DMS153 treated with DMSO at 0.1 percent for 48 hours (cell line): ENCODE data around the gene SOX30.
"Not testable (repeated sequence)": the region's sequence is repeated elsewhere in the genome, so short reads cannot be mapped to it uniquely, and the experiment has no call there.

Source experiments
- DNase-seq: peaks from one replicate; lab custom pipeline; 2025; ENCODE audit not compliant: unreplicated experiment; lab: John Stamatoyannopoulos, UW

Gene SOX30

DNA sequence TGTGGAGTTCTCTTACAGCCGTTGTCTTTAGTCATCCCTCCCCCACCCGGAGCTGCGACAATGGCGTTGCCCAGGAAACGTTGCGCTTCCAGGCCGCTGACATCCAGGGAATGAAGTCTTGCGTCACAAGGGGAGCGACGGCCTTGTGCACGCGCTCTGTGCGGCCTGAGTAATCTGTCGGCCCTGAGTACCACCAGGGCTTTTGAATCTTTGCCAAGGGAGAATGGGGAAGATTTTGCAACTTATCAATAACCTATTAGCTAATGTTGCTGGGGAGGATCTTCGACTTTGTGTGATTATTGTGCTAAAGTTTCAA, at the start of gene SOX30:
Gene SOX30, minus strand, starts transcription at position 62 of the 316 bp plus-strand sequence. CDS start 360 bp downstream, outside the sequence.
- no peak for DNase-seq

DNA sequence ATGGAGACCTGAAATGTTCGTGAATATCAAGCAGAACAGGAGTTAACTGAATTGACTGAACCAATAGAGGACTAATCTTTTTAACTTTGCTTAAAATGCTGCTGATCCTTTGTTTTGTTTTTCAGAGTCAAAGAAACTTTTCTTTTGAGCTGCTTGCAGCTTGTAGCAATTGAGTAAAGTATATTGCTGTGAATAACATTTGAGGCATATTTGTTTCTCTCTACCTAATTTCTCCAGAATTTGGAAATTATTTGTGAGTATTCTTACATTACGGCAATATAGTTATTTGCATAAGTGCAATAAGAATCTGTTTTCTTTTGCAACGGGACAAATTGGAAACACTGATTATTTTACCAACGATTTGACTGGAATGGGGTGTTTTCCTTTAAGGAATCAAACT, 46.4 kb upstream of the SOX30 start:
- not testable (repeated sequence) for DNase-seq

DNA sequence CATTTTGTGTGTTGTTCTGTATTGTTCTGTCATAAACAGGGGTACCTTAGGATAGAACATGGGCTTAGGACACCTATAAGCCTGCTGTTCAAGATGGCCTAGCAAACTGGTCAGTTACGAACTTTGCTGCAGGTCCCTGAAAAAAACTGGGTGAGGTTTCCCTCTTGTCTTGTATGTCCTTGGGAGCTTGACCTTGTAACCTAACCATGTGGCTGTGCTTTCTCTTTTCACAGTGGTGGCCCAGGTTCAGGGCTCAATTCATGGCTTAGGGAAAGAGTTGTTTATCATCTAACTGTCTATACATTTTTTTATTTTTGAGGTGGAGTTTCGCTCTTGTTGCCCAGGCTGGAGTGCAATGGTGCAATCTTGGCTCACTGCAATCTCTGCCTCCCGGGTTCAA, 43.9 kb upstream of the SOX30 start:
- not testable (repeated sequence) for DNase-seq

DNA sequence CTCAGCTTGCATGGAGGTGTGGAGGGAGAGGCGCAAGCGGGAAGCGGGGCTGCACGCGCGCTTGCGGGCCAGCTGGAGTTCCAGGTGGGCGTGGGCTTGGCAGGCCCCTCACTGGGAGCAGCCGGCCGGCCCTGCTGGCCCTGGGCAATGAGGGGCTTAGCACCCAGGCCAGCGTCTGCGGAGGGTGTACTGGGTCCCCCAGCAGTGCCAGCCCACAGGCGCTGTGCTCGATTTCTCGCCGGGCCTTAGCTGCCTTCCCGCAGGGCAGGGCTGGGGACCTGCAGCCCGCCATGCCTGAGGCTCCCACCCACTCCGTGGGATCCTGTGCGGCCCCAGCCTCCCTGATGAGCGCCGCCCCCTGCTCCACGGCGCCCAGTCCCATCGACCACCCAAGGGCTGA, 41.6 kb upstream of the SOX30 start:
- not testable (repeated sequence) for DNase-seq

DNA sequence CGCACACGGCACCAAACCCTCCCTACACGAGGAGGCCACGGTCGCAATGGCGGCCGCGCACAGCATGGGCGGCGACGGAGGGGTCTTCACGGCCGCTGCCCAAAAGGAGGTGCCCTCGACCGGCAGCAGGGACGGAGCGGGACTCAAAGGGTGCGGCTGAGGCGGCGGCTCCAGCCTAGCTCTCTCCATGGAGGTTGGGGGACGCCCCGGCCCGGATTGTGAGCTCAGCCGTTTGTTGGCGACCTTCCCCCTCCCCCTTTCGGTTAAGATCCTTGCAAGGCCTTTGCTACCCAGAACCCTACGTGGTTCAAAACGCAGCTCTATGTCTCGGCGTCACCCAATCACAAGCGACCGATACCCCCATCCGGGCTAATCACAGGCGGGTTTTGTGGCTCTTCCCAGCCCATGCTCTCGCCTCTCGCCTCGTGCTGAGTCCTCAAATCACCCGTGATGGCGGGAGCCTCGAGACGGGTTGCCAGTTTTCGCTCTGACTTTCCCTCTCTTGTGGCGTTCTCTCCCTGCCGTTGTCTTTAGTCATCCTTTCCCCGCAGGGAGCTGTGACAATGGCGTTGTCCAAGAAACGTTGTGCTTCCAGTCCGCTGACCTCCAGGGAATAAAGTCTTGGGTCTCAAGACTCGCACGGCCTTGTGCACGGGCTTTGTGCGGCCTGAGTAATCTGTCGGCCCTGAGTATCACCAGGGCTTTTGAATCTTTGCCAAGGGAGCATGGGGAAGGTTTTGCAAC, 38.6 kb upstream of the SOX30 start:
- no peak for DNase-seq

DNA sequence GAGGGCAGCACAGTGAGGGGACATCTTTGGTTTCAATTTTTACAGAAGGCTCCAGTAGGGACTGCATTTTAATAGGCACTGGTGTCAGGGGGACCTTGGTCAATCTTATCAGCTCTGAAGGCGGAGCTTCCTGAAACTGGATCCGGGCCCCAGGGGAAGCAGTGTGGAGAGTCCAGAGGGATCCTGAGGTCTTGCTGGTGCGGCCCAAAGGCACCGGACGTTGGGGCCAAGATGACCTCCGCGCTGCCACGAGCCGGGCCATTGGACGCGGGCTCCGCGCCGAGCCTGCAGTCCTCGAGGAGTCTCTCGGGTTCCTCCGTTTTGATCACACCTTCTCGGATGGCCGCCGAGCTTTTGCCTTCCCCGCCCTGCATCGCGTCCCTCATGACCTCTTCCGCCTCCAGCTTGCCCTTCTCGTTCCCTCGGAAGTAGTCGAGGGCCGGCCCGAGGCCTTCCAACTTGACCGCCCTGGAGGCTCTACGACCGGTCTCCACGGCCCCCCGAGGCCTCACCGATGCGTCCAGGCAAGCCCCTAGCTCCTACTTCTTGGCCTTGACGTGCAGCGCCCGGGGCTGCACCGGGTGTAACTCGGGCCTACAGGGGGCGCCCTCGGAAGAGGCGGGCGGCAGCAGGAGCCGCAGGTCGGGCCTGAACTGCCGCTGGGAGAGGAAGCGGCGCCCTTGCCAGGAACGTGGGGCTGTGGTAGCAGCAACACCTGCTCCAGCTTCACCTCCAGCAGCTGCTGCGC, 37.9 kb upstream of the SOX30 start:
- DNase-seq: no peak

DNA sequence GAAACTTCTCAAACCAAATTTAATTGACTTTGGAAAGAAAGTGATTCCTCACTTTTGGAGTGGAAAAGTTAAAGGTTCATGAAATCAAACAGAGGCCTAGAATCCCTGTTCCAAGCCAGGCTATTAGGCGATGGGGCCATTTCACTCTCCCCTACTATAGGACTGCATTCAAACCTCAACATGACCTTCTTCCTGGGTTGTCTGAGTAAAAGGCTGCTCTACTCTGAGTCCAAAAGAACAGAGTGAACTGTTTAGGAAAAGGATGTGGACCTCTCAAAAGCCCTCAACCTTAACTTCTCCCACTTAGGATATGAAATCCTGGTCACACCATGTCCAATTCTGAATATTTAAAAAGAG, 34.9 kb upstream of the SOX30 start:
- DNase-seq: no peak

DNA sequence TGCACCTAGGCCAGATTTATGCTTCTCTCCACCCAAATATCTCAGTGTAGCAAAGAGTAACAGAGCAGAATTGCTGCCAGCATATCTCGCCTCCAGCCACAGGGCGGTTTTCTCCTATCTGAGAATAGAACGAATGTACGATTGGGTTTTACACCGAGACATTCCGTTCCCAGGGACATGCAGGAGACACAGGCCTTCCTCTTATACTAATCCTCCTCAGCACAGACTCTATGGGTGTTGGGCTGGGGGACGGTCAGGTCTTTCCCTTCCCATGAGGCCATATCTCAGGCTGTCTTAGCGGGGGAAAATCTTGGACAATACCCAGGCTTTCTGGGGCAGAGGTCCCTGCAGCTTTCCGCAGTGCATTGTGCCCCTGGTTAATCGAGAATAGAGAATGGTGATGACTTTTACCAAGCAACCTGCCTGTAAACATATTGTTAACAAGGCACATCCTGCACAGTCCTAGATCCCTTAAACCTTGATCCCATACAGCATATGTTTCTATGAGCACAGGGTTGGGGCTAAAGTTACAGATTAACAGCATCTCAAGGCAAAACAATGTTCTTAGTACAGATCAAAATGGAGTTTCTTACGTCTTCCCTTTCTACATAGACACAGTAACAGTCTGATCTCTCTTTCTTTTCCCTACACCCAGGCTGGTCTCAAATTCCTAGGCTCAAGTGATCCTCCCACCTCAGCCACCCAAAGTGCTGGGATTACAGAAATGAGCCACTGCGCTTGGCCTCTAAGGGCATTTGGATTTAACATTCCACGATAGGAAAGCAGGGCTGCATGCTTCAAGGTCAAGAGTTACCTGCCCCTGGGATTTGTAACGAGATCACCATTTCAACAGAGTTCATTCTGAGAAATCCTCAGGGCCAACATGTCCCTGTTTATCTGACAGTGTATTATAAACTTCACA, 34.3 kb upstream of the SOX30 start:
- DNase-seq: not testable (repeated sequence)

DNA sequence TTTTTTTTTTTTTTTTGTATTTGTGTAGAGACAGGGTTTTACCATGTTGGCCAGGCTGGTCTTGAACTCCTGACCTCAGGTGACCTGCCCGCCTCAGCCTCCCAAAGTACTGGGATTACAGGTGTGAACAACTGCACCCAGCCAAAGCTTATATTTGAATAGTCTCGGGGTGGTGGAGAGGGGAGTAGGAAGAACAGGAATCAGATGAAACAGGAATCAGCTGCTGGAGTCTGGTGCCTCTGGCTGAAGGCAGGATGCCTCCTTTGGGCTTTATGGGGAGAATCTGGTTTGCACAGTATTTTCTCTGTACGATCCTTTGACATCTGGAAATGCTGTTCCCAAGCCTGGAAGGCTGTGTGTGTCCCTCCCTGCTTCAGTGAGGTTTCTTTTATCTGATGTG, 30.0 kb upstream of the SOX30 start:
- no peak for DNase-seq

DNA sequence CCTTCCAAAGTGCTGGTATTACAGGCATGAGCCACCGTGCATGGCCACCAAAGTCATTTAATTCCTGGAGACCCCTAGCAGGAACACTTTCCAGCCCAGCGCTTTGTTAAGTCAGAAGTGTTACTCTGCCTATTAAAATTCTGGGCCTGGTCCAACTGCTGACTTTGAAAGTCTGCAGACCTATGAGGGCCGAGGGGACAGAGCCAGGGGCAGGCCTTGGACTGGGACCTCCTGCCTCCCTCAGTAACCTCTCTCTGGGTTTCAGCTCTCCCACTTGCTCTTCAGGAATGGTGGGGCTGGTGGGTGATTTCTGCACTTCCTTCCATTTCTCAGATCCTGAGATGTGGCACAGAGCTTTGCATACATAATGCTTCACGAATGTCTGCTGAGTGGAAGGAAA, 28.8 kb upstream of the SOX30 start:
- no peak for DNase-seq

DNA sequence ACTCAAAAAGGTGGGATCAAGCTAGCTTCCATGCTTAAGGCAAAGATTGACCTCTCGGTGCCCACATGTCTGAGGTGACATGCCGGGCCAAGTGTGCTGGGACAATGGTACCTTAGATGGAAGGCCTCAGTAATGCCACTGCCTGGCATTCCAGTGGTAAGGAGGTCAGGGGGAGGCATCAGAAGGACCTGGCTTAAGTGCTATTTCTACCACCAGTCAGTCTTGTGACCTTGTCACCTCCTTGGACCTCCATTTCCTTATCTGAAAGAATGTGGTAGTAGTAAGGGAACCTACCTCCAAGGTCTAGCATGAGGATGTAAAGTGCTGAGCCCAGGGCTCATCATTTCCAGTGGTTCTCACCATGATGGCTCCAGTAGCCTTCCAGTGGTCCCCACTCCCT, 28.0 kb upstream of the SOX30 start:
- DNase-seq: no peak

DNA sequence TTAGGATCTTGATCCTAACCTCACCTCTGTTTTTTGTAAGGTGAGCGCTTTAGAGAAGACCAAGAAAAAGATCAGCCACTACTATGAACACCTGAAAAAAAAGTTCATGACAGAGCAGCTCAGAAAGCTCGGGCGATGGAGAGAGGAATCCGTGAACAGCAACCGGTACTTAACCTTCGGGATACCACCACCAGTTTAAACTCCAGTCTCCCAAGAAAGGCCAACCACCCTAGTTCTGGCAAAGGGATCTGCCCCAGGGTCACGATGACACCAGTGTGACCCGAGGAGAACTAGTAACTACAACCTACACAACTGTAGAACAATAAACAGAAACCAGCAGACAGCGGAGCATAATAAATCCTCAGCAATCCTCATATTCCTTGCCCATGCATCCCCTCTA, 27.6 kb upstream of the SOX30 start:
- DNase-seq: no peak

DNA sequence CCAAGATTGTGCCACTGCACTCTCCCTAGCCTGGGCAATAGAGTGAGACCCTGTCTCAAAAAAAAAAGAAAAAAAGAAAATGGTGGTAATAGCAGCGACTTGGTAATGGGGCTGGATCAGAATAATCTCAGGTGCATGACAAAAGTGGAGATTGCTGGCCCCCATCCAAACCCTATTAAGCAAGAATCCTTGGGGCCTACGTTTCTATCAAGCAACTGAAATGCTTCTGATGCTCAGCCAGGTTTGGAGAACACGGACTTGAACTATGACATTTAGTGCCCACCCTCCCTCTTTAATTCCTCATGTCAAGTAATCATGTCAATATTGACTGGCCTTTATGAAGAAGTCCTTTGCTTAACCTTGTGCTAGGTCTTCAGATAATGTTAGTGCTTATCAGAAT, 25.7 kb upstream of the SOX30 start:
- no peak for DNase-seq

DNA sequence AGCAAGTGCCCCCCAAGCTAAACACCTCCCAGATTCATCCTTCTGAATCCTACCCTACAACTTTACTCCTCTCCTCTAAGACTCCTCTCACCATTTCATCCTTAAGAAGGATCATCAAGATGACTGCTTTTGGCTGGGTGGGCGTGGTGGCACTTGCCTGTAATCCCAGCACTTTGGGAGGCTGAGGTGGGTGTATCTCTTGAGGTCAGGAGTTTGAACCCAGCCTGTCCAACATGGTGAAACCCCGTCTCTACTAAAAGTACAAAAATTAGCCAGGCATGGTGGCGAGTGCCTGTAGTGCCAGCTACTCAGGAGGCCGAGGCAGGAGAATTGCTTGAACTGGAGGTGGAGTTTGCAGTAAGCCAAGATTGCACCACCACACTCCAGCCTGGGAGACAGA, 22.1 kb upstream of the SOX30 start:
- not testable (repeated sequence) for DNase-seq

DNA sequence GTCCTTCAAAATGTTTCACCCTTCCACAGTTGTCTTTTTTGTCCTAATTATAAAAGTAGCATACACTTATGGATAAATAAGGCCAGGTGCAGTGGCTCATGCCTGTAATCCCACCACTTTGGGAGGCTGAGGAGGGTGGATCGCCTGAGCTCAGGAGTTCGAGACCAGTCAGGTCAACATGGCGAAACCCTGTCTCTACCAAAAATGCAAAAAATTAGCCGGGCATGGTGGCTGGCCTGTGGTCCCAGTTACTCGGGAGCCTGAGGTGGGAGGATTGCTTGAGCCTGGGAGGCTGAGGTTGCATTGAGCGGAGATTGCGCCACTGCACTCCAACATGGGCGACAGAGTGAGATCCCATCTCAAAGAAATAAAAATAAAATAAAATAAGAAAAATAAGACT, 20.7 kb upstream of the SOX30 start:
- no peak for DNase-seq

DNA sequence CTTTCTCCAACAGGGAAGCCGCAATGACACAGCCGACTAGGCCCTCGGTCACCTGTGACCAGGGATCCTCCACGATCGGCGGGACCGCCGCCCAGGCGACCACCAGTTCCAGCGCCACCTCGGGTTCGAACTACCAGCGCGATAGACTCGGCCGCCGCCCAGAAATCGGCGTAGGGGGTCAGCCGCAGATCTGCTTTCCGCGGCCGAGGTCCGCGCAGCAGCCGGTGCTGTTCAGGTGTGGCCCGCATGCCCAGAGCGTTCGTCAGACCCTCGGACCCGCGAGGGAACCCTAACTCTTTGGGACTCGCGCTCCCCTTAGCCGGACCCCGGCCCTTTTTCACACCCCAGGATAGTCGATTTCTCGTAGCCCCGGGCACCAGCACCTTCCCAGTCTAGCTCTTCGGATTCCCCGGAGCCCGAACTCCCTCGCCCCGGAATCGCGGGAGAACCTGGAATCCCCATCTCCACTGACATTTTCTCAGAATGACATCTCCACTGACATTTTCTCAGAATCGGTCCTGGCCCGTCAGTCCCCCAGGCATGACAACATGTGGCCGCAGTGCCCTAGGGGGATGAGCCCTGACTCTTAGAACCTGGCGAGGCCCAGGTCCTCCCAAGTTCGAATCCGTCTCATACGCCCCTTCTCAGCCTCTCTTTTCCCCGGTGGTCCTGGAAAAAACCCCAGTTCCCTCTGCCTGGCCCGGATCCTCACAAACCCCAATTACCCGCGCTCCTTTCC, 19.5 kb upstream of the SOX30 start:
- DNase-seq: no peak

DNA sequence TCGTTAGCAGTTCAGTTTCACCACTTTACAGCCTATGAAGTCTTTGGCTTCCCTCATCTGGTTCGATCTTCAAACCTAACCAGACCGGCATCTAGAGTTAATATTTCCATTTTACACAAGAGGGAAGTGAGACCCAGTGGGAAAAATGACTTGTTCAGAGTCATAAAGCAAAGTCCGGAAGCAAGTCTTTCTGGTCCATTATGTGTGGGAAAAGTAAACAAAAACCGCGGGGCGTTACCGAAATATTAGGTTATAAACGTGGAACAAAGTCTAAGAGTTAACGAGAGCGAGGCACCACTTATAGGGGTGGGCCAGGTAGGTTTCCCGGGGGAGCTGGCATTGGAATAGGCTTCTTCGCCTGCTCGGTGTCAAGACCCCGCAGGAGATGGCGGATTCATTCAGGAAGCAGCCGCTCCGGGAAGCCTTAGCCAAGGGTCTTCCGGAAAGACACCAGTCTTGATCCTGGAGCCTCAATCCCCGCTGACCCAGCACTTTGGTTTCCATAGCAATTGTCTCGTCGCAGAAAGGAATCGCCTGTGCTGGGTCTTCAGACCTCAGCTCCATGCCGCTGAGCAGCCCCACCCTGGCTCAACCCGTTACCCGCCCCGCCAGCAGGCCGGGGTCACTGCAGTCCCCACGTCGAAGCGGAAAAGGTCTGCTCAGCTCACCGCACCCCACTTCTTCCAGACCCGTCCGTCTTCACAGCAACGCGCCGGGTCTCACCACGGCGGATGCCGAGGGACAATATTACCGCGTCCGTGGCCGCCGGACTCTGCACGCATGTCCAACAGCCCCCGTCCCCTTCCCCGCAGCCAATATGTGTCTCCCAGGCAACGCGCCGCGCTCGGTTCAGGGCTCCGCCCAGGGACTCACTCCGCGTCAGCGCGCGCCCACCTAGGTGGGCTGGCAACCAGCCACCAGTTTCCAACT, 18.7 kb upstream of the SOX30 start, which contains the start of gene C5orf52:
Gene C5orf52, plus strand, starts transcription at position 872 of the 930 bp plus-strand sequence. CDS start 82 bp downstream, outside the sequence.
- no peak for DNase-seq

DNA sequence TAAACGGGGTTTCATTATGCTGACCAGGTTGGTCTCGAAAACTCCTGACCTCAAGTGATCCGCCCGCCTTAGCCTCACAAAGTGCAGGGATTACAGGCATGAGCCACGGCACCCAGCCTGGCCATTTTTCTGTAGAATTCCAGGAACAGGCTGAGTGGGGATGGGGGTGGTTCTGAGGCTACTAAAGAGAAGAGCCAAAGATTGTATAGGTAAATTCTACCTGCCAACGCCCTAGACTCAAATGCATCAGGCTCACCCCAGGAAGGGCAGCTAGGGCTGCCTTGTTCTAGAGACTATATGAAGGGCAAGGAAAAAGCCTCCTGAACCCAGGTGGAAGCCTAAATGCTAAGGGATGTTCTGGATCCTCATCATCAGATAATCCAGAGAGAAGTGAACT, 17.5 kb upstream of the SOX30 start:
- DNase-seq: no peak

DNA sequence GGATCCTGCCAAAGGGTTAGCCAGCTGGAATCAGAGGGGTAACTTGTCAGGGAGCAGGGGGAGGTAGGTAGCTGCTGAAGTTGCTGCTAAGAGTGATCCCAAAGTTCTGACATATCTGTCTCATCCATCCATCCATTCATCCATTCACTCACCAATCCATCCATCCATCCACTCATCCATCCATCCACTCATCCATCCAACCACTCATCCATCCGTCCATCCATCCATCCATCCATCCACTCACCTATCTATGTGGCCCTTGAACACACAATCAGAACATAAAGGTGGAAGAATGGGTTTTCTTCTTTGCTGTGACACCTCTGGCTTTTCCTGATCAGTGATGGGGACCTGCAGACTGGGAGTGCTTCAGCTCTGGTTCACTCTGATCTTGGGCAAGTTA, 16.1 kb upstream of the SOX30 start:
- no peak for DNase-seq
